H1 (cell line): ENCODE measurements around the gene WSCD2. TPM values are rescaled to one million over a fixed set of nuclear protein-coding genes. Genes with fewer than 3 reads are reported as not detected.

Source experiments
- CTCF ChIA-PET: fragments of 300-600 bp; sonication (Branson Sonifier 250); formaldehyde crosslinking; loops from one replicate; lab custom pipeline; 2021; ENCODE audit not compliant: partially characterized antibody; lab: Charles Lee
- POLR2A ChIA-PET: fragments of 300-600 bp; sonication (Branson Sonifier 250); formaldehyde crosslinking; loops from one replicate; lab custom pipeline; 2021; ENCODE audit warnings: inconsistent platforms; ENCODE audit not compliant: partially characterized antibody; lab: Charles Lee
- DNase-seq, 2 experiments: peaks; one replicate each; pipeline versions ENCODE4 v3.0.0 to v3.0.0-alpha.2; 2010 to 2022; ENCODE audit warnings: low spot score in 2 of 2, low read depth in 1 of 2, mixed read lengths in 1 of 2
- FAIRE-seq: peaks from 2 replicates; lab custom pipeline; 2011; peaks lifted over from hg19 to GRCh38; lab: Jason Lieb, UNC
- H2AFZ ChIP-seq: 2 replicates; pipeline ENCODE4 v1.8.1; 2012; ENCODE audit warnings: low read length, inconsistent platforms
- H2AK5ac ChIP-seq: 2 replicates; pipeline ENCODE4 v1.6.1; 2013; ENCODE audit warnings: low read depth, low read length
- H2BK120ac ChIP-seq: replicated peaks from 2 replicates; pipeline ENCODE3; 2013; ENCODE audit warnings: low read depth, low read length, inconsistent platforms
- H2BK12ac ChIP-seq: 2 replicates; pipeline ENCODE4 v1.6.1; 2013; ENCODE audit warnings: low read depth, low read length
- H2BK15ac ChIP-seq: 2 replicates; pipeline ENCODE4 v1.6.1; 2013; ENCODE audit warnings: low read length
- H2BK20ac ChIP-seq: 2 replicates; pipeline ENCODE4 v1.6.1; 2013; ENCODE audit warnings: low read length
- H2BK5ac ChIP-seq: 2 replicates; pipeline ENCODE4 v1.6.1; 2013; ENCODE audit warnings: low read depth, low read length
- H3K14ac ChIP-seq: 2 replicates; pipeline ENCODE4 v1.6.1; 2013; ENCODE audit warnings: inconsistent platforms; ENCODE audit not compliant: insufficient read length
- H3K18ac ChIP-seq: 2 replicates; pipeline ENCODE4 v1.6.1; 2013; ENCODE audit warnings: low read length; ENCODE audit errors: extremely low read depth
- H3K23ac ChIP-seq: 2 replicates; pipeline ENCODE4 v1.6.1; 2013; ENCODE audit warnings: inconsistent platforms; ENCODE audit not compliant: insufficient read length
- H3K23me2 ChIP-seq: 2 replicates; pipeline ENCODE4 v1.6.1; 2013; ENCODE audit warnings: low read depth, low read length
- H3K27ac ChIP-seq: 2 replicates; pipeline ENCODE4 v1.6.1; 2011; ENCODE audit warnings: low read depth, low read length, inconsistent platforms
- H3K27me3 ChIP-seq, 4 experiments: replicated peaks in 1 of 4; 1 replicate in 1 of 4; 2 replicates in 3 of 4; pipeline versions ENCODE4 v1.6.1 to v1.8.1; 2011 to 2013; ENCODE audit warnings: low read length in 3 of 4, mild to moderate bottlenecking in 3 of 4, inconsistent platforms in 2 of 4, mixed read lengths in 2 of 4, moderate library complexity in 1 of 4; ENCODE audit not compliant: control insufficient read depth in 3 of 4, insufficient read depth in 3 of 4; ENCODE audit errors: extremely low read depth in 1 of 4
- H3K36me3 ChIP-seq, 4 experiments: 2 replicates each; pipeline versions ENCODE4 v1.6.1 to v1.8.1; 2011 to 2013; ENCODE audit warnings: mild to moderate bottlenecking in 4 of 4, low read length in 3 of 4, moderate library complexity in 2 of 4, control low read depth in 1 of 4, inconsistent platforms in 1 of 4; ENCODE audit not compliant: insufficient read depth in 4 of 4, control insufficient read depth in 2 of 4
- H3K4ac ChIP-seq: replicated peaks from 2 replicates; pipeline ENCODE3; 2013; ENCODE audit warnings: low read length, low read depth, mixed read lengths, inconsistent platforms; ENCODE audit not compliant: insufficient read length
- H3K4me1 ChIP-seq, 4 experiments: replicated peaks in 1 of 4; 1 replicate in 1 of 4; 2 replicates in 3 of 4; pipeline versions ENCODE4 v1.6.1 to v1.8.1; 2011 to 2013; ENCODE audit warnings: low read length in 3 of 4, inconsistent platforms in 2 of 4, mixed read lengths in 1 of 4; ENCODE audit not compliant: insufficient read depth in 4 of 4, control insufficient read depth in 3 of 4
- H3K4me2 ChIP-seq, 2 experiments: 2 replicates each; pipeline versions ENCODE4 v1.6.1 to v1.8.1; 2011 to 2013; ENCODE audit warnings: low read depth in 2 of 2, low read length in 2 of 2, control low read depth in 1 of 2, inconsistent platforms in 1 of 2, mild to moderate bottlenecking in 1 of 2; ENCODE audit not compliant: insufficient read depth in 1 of 2
- H3K4me3 ChIP-seq, 4 experiments: fragments of 200-600, 300-600 bp in 1 of 4; sonication (generic), shearing (Covaris generic), sonication (Bioruptor Twin) in 1 of 4; 2 replicates each; pipeline versions ENCODE4 v1.5.1 to v1.8.1; 2011 to 2016; ENCODE audit warnings: low read length in 4 of 4, low read depth in 3 of 4, control low read depth in 2 of 4, inconsistent platforms in 2 of 4, mild to moderate bottlenecking in 2 of 4, mixed read lengths in 1 of 4, moderate library complexity in 1 of 4; ENCODE audit not compliant: insufficient read depth in 2 of 4; ENCODE audit errors: extremely low read depth in 1 of 4
- H3K56ac ChIP-seq: replicated peaks from 2 replicates; pipeline ENCODE3; 2013; ENCODE audit warnings: low read depth, mild to moderate bottlenecking, mixed read lengths, low read length, inconsistent platforms; ENCODE audit not compliant: insufficient read length
- H3K79me1 ChIP-seq: 2 replicates; pipeline ENCODE4 v1.6.1; 2013; ENCODE audit warnings: low read depth, low read length, control low read depth
- H3K79me2 ChIP-seq, 2 experiments: 2 replicates each; pipeline versions ENCODE4 v1.6.1 to v1.8.1; 2012 to 2013; ENCODE audit warnings: low read length in 2 of 2, mild to moderate bottlenecking in 2 of 2, inconsistent platforms in 1 of 2; ENCODE audit not compliant: insufficient read depth in 2 of 2, control insufficient read depth in 1 of 2
- H3K9ac ChIP-seq, 4 experiments: replicated peaks in 1 of 4; 1 replicate in 1 of 4; 2 replicates in 3 of 4; pipeline versions ENCODE4 v1.6.1 to v1.8.1; 2011 to 2013; ENCODE audit warnings: low read depth in 3 of 4, low read length in 3 of 4, control low read depth in 2 of 4, mild to moderate bottlenecking in 2 of 4, moderate library complexity in 2 of 4, inconsistent platforms in 1 of 4; ENCODE audit errors: extremely low read depth in 1 of 4
- H3K9me3 ChIP-seq, 2 experiments: 2 replicates each; pipeline versions ENCODE4 v1.6.1 to v1.8.1; 2012 to 2013; ENCODE audit warnings: mild to moderate bottlenecking in 2 of 2, moderate library complexity in 2 of 2, control low read depth in 1 of 2, inconsistent platforms in 1 of 2, low read depth in 1 of 2, low read length in 1 of 2, mixed read lengths in 1 of 2; ENCODE audit not compliant: insufficient read depth in 2 of 2
- H4K20me1 ChIP-seq, 2 experiments: replicated peaks in 1 of 2; 2 replicates each; pipeline versions ENCODE3 to v1.8.1; 2011 to 2013; ENCODE audit warnings: inconsistent platforms in 2 of 2, low read length in 2 of 2, mild to moderate bottlenecking in 1 of 2; ENCODE audit not compliant: insufficient read depth in 2 of 2, control insufficient read depth in 1 of 2
- H4K5ac ChIP-seq: 2 replicates; pipeline ENCODE4 v1.6.1; 2013; ENCODE audit warnings: low read length, low read depth, mixed read lengths, inconsistent platforms; ENCODE audit not compliant: insufficient read length
- H4K8ac ChIP-seq: 2 replicates; pipeline ENCODE4 v1.8.0; 2013; ENCODE audit warnings: mild to moderate bottlenecking, moderate library complexity, low read length, inconsistent platforms; ENCODE audit not compliant: insufficient read depth; ENCODE audit errors: extremely low read depth
- H4K91ac ChIP-seq: replicated peaks from 2 replicates; pipeline ENCODE3; 2013; ENCODE audit warnings: low read length, mixed read lengths, inconsistent platforms; ENCODE audit not compliant: insufficient read length
- ASH2L ChIP-seq: fragments of 200-600, 300-600 bp; sonication (generic); IDR thresholded peaks from one replicate; pipeline ENCODE4 v1.7.1; 2017; ENCODE audit warnings: low read length
- ATF2 ChIP-seq: IDR thresholded peaks from 2 replicates; pipeline ENCODE4 v1.6.1; 2012; ENCODE audit warnings: low read length, inconsistent platforms
- FOSL1 ChIP-seq: IDR thresholded peaks from 2 replicates; pipeline ENCODE4 v1.6.1; 2011; ENCODE audit warnings: mild to moderate bottlenecking, low read depth, low read length, moderate library complexity; ENCODE audit not compliant: insufficient read depth
- RFX5 ChIP-seq: IDR thresholded peaks from 2 replicates; pipeline ENCODE4 v1.6.1; 2011; ENCODE audit warnings: low read depth, low read length, improper control_type of control experiment, borderline replicate concordance
- WGBS, 2 experiments: shearing (Covaris generic) in 1 of 2; methylation state at CpG; one replicate each; pipeline versions ENCODE4 v1.1.6 to v1.1.7; 2013 to 2015; ENCODE audit warnings: low lambda C conversion rate in 2 of 2, mixed read lengths in 2 of 2, inconsistent platforms in 1 of 2, low coverage in 1 of 2, missing lambda C conversion rate in 1 of 2; ENCODE audit not compliant: insufficient replicate concordance in 2 of 2, insufficient coverage in 1 of 2, insufficient read length in 1 of 2; ENCODE audit errors: extremely low coverage in 1 of 2, missing lambda C conversion rate in 1 of 2; 5-methylcytosine and 5-hydroxymethylcytosine counted together
- polyA plus RNA-seq, 7 experiments: library from polyadenylated mRNA; depleted of rRNA in 3 of 7; stranded (reverse) in 5 of 7; unstranded in 2 of 7; fragments of >200 nt in 5 of 7; fragments of 200-250 nt in 2 of 7; gene quantifications; 1 replicate in 5 of 7; 2 replicates in 1 of 7; 4 replicates in 1 of 7; pipeline versions ENCODE4 v1.2.1 to v1.2.3, GENCODE V29; 2011 to 2013; ENCODE audit warnings: missing spikeins in 2 of 7, mixed read lengths in 2 of 7
- total RNA-seq: library from RNA; stranded (reverse); fragmentation: NEBNext Ultra II Directional; extraction: Animal tissue kit (Norgen Biotek cat#: 25700); gene quantifications from 2 replicates; pipeline ENCODE4 v1.2.1, GENCODE V29; 2021

WSCD2 gene
- total and polyA plus RNA-seq, 2 of the 8 experiments (the other 6 are each of a cell fraction or from before 2014, with no cell fraction given), result 1.3 to 2.2 TPM

GRCh38 chr12:108207791-108208730, 79.0 kb downstream of the WSCD2 start:
- H2BK15ac ChIP-seq, result no peak overlapping the region
- CTCF ChIA-PET, result interaction anchor here (0.8 to 2.6 kb wide), 10 partner anchors 9 to 296 kb away, joined by 3 to 7 read pairs (median 3); no protein-coding TSS in a partner anchor
- no peaks in the 10 kb centered on the region for H3K79me1 ChIP-seq
- no peaks in the 10 kb centered on the region for H3K23me2 ChIP-seq
- no peaks in the 10 kb centered on the region; a peak in 1 of 7 replicates for H3K27me3 ChIP-seq
- H2BK12ac ChIP-seq, result no peak overlapping the region
- peaks cover 0 to 12% (median 4%) of the 10 kb centered on the region in 4 experiments; a peak in 6 of 7 replicates for H3K4me1 ChIP-seq
- no peaks in the 10 kb centered on the region for H4K20me1 ChIP-seq
- POLR2A ChIA-PET, result no interaction called here
- no peak overlapping the region for H4K8ac ChIP-seq
- H3K9me3 ChIP-seq, result peaks cover 2% of the 10 kb centered on the region in 2 experiments; a peak in 2 of 4 replicates
- no peak overlapping the region for H3K56ac ChIP-seq
- WGBS, 2 experiments, result 78% methylated on average over 3 of the region's 3 CpGs; no CpG with 5 or more reads in 1 of the 2 experiments
- H3K4ac ChIP-seq, result no peak overlapping the region
- no peak overlapping the region for H3K18ac ChIP-seq
- no peak overlapping the region for H3K4me3 ChIP-seq
- no peak overlapping the region for H3K4me2 ChIP-seq
- H2BK5ac ChIP-seq, result no peak overlapping the region
- H3K14ac ChIP-seq, result no peak overlapping the region
- H3K36me3 ChIP-seq, result no peaks in the 10 kb centered on the region
- H3K79me2 ChIP-seq, result no peaks in the 10 kb centered on the region
- no peak overlapping the region for H4K91ac ChIP-seq
- H2BK20ac ChIP-seq, result no peak overlapping the region
- H4K5ac ChIP-seq, result no peak overlapping the region
- TF ChIP-seq RFX5, result no peak
- TF ChIP-seq ASH2L, result no peak
- no peak for TF ChIP-seq ATF2
- TF ChIP-seq FOSL1, result no peak
- TF ChIP-seq, all 59 proteins: peak for 0
- H2AK5ac ChIP-seq, result no peak overlapping the region
- no peak overlapping the region for H2AFZ ChIP-seq
- no peak overlapping the region for H3K27ac ChIP-seq
- no peak overlapping the region for H3K9ac ChIP-seq
- no peak overlapping the region for H2BK120ac ChIP-seq
- no peak for FAIRE-seq
- DNase-seq, result no peak
- H3K23ac ChIP-seq, result no peak overlapping the region
